ENCODE measurements around the gene TBC1D22A. TPM values are rescaled to one million over a fixed set of nuclear protein-coding genes. Genes with fewer than 3 reads are reported as not detected.

The TBC1D22A gene
- total and polyA plus RNA-seq, 2 donors (not counting 3 experiments of a cell fraction or from before 2014, with no cell fraction given), result 26.1 to 32.4 TPM

- dilution Hi-C loops (cut with MboI; ENCODE audit: extremely low pct_ligation_motif_present, low sequenced_read_pairs) (no loop called here), intact Hi-C loops (cut with micrococcal nuclease) (no loop called here)
- Histone ChIP-seq H3K4me1 (ENCODE audit: control insufficient read depth, extremely low read depth, insufficient read depth, low read length) (peaks cover 11% of the 10 kb centered on the region), H2AFZ (ENCODE audit: low read depth, low read length) (no peak overlapping the region), H3K9me1 (replicated peaks; ENCODE audit: control insufficient read depth, extremely low read depth, insufficient read depth, low read length) (no peaks in the 10 kb centered on the region), H3K36me3 (ENCODE audit: control insufficient read depth in 2 of 2, extremely low read depth in 1 of 2, insufficient read depth in 2 of 2, low read length in 2 of 2) (no peaks in the 10 kb centered on the region), H3K27ac (ENCODE audit: insufficient read depth, low read depth, low read length) (no peak overlapping the region), H3K4me2 (ENCODE audit: insufficient read depth, low read length) (no peak overlapping the region), H3K9me3 (replicated peaks; ENCODE audit: control insufficient read depth, insufficient read depth, low read length) (no peaks in the 10 kb centered on the region), H3K9ac (replicated peaks; ENCODE audit: extremely low read depth, insufficient read depth, low read length) (no peak overlapping the region), H3K4me3 (replicated peaks in 1 of 3; ENCODE audit: insufficient read depth in 1 of 3, low read depth in 1 of 3, low read length in 3 of 3) (no peak overlapping the region), H3K79me2 (ENCODE audit: control insufficient read depth, insufficient read depth, low read length) (no peaks in the 10 kb centered on the region), H4K20me1 (replicated peaks; ENCODE audit: control insufficient read depth, extremely low read depth, insufficient read depth, low read length) (no peaks in the 10 kb centered on the region), H3K27me3 (ENCODE audit: control insufficient read depth in 2 of 2, insufficient read depth in 2 of 2, low read length in 2 of 2) (no peaks in the 10 kb centered on the region)
- DNase-seq (ENCODE audit: low read depth, low spot score) (no peak), FAIRE-seq (no peak)
- BruUV-seq (replicated peaks), result no TSS peak
- ChIA-PET POLR2A (no interaction called here), CTCF (no interaction called here)
- TF ChIP-seq, protein P1, sequence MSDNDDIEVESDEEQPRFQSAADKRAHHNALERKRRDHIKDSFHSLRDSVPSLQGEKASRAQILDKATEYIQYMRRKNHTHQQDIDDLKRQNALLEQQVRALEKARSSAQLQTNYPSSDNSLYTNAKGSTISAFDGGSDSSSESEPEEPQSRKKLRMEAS (IDR thresholded peaks at IDR 0.05; ENCODE audit: insufficient read depth, insufficient read length), result no peak
- TF ChIP-seq EZH2 (IDR thresholded peaks at IDR 0.05; ENCODE audit: borderline replicate concordance, low read depth, low read length, severe bottlenecking), result no peak
Measured at GRCh38 chr22:46853191-46853590, 90.7 kb downstream of the TBC1D22A start.

- H3K27ac ChIP-seq (ENCODE audit: insufficient read depth, low read depth, low read length), result peak overlapping the region; percentile 73
- BruUV-seq (replicated peaks), result TSS peak; percentile 87
- H4K20me1 ChIP-seq (replicated peaks; ENCODE audit: control insufficient read depth, extremely low read depth, insufficient read depth, low read length), result no peaks in the 10 kb centered on the region
- intact Hi-C loops (cut with micrococcal nuclease) (no loop called here), dilution Hi-C loops (cut with MboI; ENCODE audit: extremely low pct_ligation_motif_present, low sequenced_read_pairs) (no loop called here)
- peak overlapping the region; percentile 48 for H3K9ac ChIP-seq (replicated peaks; ENCODE audit: extremely low read depth, insufficient read depth, low read length)
- peak overlapping the region in 1 of 3 experiments; percentile 10 for H3K4me3 ChIP-seq (replicated peaks in 1 of 3; ENCODE audit: insufficient read depth in 1 of 3, low read depth in 1 of 3, low read length in 3 of 3)
- H3K9me1 ChIP-seq (replicated peaks; ENCODE audit: control insufficient read depth, extremely low read depth, insufficient read depth, low read length), result no peaks in the 10 kb centered on the region
- ChIA-PET CTCF (interaction anchor here (1.5 kb wide), 1 partner anchor 9 kb away, joined by 5 read pairs; no protein-coding TSS in a partner anchor), POLR2A (interaction anchor here (0.7 kb wide), 1 partner anchor 21 kb away, joined by 4 read pairs; no protein-coding TSS in a partner anchor)
- peaks cover 11% of the 10 kb centered on the region for H3K4me1 ChIP-seq (ENCODE audit: control insufficient read depth, extremely low read depth, insufficient read depth, low read length)
- H3K4me2 ChIP-seq (ENCODE audit: insufficient read depth, low read length), result peak overlapping the region; percentile 27
- H2AFZ ChIP-seq (ENCODE audit: low read depth, low read length), result peak overlapping the region; percentile 28
- no peaks in the 10 kb centered on the region for H3K79me2 ChIP-seq (ENCODE audit: control insufficient read depth, insufficient read depth, low read length)
- FAIRE-seq, result peak; percentile 70
- no peaks in the 10 kb centered on the region for H3K36me3 ChIP-seq (ENCODE audit: control insufficient read depth in 2 of 2, extremely low read depth in 1 of 2, insufficient read depth in 2 of 2, low read length in 2 of 2)
- H3K27me3 ChIP-seq (ENCODE audit: control insufficient read depth in 2 of 2, insufficient read depth in 2 of 2, low read length in 2 of 2), result no peaks in the 10 kb centered on the region
- TF ChIP-seq POLR2A (IDR thresholded peaks at IDR 0.05; ENCODE audit: low read depth, low read length) (no peak), MYC (IDR thresholded peaks at IDR 0.05; ENCODE audit: low read depth, low read length) (peak; percentile 36)
- peak; percentile 52 for DNase-seq (ENCODE audit: low read depth, low spot score)
- H3K9me3 ChIP-seq (replicated peaks; ENCODE audit: control insufficient read depth, insufficient read depth, low read length), result no peaks in the 10 kb centered on the region
Measured at GRCh38 chr22:46854125-46854870, 91.8 kb downstream of the TBC1D22A start.
